Omental fat pad (tissue), 4 donors: ENCODE measurements around the gene DYRK1B. TPM values are rescaled to one million over a fixed set of nuclear protein-coding genes. Genes with fewer than 3 reads are reported as not detected.
"Not testable (repeated sequence)": the region's sequence is repeated elsewhere in the genome, so short reads cannot be mapped to it uniquely, and the experiment has no call there.

Experiments used
- ATAC-seq: fragments of 150-250 bp; one replicate; pipeline ENCODE4 v1.9.1; 2016; ENCODE audit warnings: mild to moderate bottlenecking, moderate library complexity; ENCODE audit not compliant: low FRiP score
- DNase-seq: peaks from one replicate; pipeline ENCODE4 v3.0.0-alpha.2; 2019; ENCODE audit warnings: low spot score
- CTCF ChIP-seq, 3 donors: fragments of 450-650 bp; IDR thresholded peaks; one replicate each; pipeline ENCODE4 v1.5.1; 2016 to 2017; ENCODE audit warnings: antibody characterized with exemption in 3 of 3, mild to moderate bottlenecking in 3 of 3, moderate library complexity in 2 of 3
- total RNA-seq, 4 donors: library from RNA; depleted of rRNA; stranded (reverse); fragments of >200 nt; gene quantifications; one replicate each; pipeline ENCODE4 v1.1.0, GENCODE V29; 2016

Gene DYRK1B
- 1 to 10 TPM; 4.6 to 9.9 (median 5.3) TPM for total RNA-seq

DNA sequence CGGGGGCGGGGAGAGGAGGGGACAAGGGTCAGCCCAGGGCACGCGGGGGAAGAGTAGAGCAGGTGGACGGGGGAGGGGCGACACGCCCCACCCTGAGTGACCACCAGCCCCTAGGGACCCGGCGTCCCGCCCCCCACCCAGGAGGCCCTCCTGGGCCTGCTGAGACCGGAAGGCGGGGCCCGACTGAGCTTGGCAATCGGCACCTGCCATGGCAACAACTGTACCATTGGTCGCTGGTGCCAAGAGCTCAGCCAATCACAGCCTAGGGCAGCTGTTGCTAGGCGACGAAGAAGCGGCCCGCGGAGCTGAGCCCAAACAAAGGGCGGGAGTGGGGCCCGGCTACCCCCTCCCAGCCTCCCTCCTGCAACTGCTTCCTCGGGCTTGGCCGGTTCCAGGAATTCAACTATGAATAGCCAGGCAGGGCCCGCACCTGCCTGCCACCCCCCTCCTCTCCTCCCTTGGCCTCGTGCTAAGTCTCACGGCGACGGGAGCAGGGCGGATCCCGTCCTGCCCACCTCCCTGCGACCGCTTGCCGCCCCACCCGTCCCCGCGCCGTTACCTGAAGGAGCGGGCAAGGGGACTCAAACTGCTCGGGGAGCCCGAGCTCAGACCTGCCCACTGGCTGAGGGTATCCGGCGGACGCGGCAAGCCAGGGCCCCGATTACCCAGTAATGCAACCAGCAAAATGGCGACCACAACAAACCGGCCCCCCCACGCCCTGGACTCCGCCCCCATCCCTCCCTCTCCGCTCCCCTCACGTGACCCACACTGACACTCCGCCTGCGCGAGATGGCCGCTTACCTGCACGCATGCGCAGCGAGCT is at the start of gene DYRK1B:
TSS of gene DYRK1B (minus strand) at position 699 of the 823 bp plus-strand sequence. CDS start 2,295 bp downstream, outside the sequence.
- ATAC-seq (peak; percentile 93), DNase-seq (peak; percentile 95)
- no peak for TF ChIP-seq CTCF (IDR thresholded peaks at IDR 0.05)

DNA sequence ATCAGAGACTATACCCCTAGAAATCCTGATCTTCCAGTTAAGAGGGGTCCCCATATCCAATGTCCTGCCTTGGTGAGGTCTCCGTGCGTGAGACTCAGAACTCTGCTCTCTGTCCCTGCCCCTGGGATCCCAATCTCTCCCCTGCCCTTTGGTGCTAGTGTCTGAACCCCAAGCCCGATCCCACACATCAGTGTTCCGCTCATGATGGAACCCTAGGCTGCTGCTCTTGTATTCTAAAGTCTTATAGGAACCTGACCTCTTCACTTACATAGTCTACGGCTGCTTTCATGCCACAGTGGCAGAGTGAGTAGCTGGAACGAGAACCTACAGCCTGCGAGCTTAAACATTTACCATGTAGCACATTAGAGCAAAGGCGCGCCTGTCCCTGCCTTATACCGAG is 48.7 kb upstream of the DYRK1B start:
- not testable (repeated sequence) for DNase-seq

DNA sequence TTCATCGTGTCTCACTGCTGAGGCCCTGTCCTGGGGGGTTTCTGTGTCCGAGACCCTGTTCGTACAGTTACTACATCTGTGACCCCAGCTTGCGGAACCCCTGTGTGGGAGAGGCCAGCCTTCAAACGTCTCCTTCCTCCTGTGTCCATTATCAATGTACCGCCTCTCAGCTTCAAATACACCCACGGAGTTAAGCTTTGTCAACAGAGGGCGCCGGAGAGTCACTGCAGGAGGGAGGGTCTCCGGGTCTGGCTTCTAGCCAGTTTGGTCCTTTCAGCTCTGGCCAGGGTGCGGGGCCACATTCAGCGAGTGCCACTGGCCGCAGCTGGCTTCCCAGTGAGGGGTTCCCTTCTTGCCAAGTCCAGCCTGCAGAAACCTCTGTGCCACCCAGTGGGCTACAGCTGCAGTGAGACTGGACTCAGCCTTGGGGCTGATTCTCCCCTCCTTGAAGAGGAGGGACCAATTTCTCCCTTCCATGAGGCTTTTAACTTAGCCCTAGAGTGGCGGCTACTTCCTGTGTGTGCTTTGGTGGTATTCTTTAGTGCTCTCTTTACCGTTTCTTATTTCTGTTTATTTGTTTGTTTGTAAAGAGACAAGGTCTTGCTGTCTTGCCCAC is 47.6 kb upstream of the DYRK1B start:
- not testable (repeated sequence) for ATAC-seq, DNase-seq

More for the DNA sequence above, 48.7 kb upstream of the DYRK1B start:
- not testable (repeated sequence) for ATAC-seq

GRCh38 chr19:39880241-39880640 is 46.3 kb upstream of the DYRK1B start:
- not testable (repeated sequence) for DNase-seq, ATAC-seq

DNA sequence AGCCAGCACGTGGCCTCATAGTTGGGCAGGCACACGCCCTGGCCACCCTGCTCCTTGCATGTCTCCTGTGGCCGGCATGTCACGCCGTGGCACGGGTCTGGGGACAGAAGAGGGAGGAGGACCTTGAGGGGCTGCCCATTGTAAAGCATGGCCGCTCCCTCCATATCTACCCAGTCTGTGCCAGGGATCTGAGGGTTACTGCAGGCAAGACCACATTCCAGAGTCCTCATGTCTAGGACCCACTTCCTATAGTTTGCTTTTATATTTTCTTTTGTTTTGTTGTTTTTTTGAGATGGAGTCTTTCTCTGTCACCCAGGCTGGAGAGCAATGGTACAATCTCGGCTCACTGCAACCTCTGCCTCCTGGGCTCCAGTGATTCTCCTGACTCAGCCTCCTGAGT is 45.8 kb upstream of the DYRK1B start:
- not testable (repeated sequence) for ATAC-seq, DNase-seq

DNA sequence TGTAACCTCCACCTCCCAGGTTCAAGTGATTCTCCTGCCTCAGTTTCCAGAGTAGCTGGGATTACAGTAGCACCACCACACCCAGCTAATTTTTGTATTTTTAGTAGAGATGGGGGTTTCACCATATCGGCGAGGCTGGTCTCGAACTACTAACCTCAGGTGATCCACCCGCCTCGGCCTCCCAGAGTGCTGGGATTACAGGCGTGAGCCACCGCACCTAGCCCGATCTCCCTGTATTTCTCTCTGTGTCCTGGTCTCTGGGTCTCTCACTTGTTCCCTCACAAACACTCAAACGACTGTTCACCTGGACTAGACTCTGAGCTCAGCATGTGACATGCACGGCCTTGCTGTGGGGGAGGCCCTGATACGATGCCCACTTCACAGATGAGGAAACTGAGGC is 44.9 kb upstream of the DYRK1B start:
- not testable (repeated sequence) for ATAC-seq, DNase-seq

DNA sequence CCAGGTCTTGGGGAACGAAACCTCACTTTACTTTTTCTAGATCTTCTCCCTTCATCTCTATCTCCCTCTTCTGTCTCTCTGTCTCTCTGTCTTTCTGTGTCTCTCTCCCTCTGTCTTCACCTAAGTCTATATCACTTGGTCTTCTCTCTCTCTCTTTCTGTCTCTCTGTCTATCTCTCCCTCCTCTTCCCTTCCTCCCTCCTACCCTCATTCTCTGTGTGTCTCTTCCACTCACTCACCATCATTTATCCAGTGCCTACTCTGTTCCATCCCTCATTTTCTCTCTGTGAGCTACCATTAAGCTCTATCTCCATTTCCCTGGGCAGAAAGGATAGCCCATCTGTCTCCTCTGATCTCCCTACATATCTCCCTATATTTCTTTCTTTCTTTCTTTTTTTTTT is 44.4 kb upstream of the DYRK1B start:
- ATAC-seq (no peak), DNase-seq (no peak)
- no peak for TF ChIP-seq CTCF (IDR thresholded peaks at IDR 0.05)

DNA sequence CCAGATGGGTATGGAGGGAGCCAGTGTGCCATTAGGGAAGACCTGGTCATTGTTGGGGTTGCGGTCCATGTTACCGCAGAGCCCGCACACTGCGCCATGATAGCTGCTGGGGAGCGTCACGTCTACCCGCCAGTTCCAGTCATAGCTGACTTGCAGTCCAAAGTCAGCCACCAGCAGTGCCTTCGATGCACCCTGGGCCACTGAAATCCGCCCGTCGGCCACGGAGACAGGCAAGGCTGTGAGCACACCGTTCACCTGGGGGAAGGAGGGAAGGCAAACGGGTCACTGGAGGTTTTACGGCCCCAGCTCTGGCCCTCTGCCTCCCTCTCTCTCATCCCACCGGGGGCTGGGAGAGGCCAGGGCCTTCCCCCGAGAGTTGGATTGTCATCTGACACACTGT is 44.0 kb upstream of the DYRK1B start:
- DNase-seq, ATAC-seq: not testable (repeated sequence)

GRCh38 chr19:39877488-39877887 is 43.5 kb upstream of the DYRK1B start:
- DNase-seq, ATAC-seq: not testable (repeated sequence)

- ATAC-seq, result not testable (repeated sequence)
These were observed 42.5 kb upstream of the DYRK1B start for GRCh38 chr19:39876486-39876885.

GRCh38 chr19:39875401-39875864 is 41.5 kb upstream of the DYRK1B start:
- not testable (repeated sequence) for ATAC-seq, DNase-seq

More at GRCh38 chr19:39876486-39876885, 42.5 kb upstream of the DYRK1B start:
- DNase-seq, result not testable (repeated sequence)

GRCh38 chr19:39874404-39874803 is 40.4 kb upstream of the DYRK1B start:
- DNase-seq (no peak), ATAC-seq (no peak)
- no peak for TF ChIP-seq CTCF (IDR thresholded peaks at IDR 0.05)
